GM12892 (cell line): ENCODE data around the gene STX17.

Experiments used
- POLR2A ChIP-seq: IDR thresholded peaks from 2 replicates; pipeline ENCODE4 v1.6.1; 2011; ENCODE audit warnings: low read depth, low read length, control low read depth
- POLR2AphosphoS5 ChIP-seq: IDR thresholded peaks from 2 replicates; pipeline ENCODE4 v1.6.1; 2011; ENCODE audit warnings: low read depth, low read length, control low read depth
- TAF1 ChIP-seq: IDR thresholded peaks from 2 replicates; pipeline ENCODE4 v1.6.1; 2011; ENCODE audit warnings: low read depth, mild to moderate bottlenecking, control low read depth, low read length, borderline replicate concordance

- no peak for TF ChIP-seq POLR2A
- TF ChIP-seq POLR2AphosphoS5, result no peak
- TF ChIP-seq TAF1, result no peak
These were observed 38.9 kb upstream of the STX17 start for GRCh38 chr9:99867536-99867935.
